Subcutaneous preadipocyte (primary cell): ENCODE measurements around the gene SMIM41. TPM values are rescaled to one million over a fixed set of nuclear protein-coding genes. Genes with fewer than 3 reads are reported as not detected.

Experiments
- total RNA-seq: library from RNA; depleted of rRNA; stranded (reverse); fragments of >200 nt; gene quantifications from 2 replicates; pipeline ENCODE4 v1.2.3, GENCODE V29; 2012

Gene SMIM41
- total RNA-seq = 0.20 TPM in 1 of 2 replicates, not detected in the other

GRCh38 chr12:52079576-52080402 is at the start of gene SMIM41:
Gene SMIM41, plus strand, starts transcription at chr12:52079704. Its CDS starts 76 bp downstream, at chr12:52079780.

GRCh38 chr12:52050758-52051541 is 28.6 kb upstream of the SMIM41 start, which contains the start of gene NR4A1:
Gene NR4A1, plus strand, starts transcription at chr12:52051442. Its CDS starts 2,887 bp downstream, at chr12:52054329.

GRCh38 chr12:52069327-52070184 is 9.9 kb upstream of the SMIM41 start, which contains the start of gene ATG101:
Gene ATG101, plus strand, starts transcription at chr12:52069978. Its CDS starts 3,673 bp downstream, at chr12:52073651.

Other genes with a start within 250 kb of the SMIM41 start
- gene FIGNL2, start 231.0 kb upstream of the SMIM41 start, total RNA-seq = under 0.01 TPM in 1 of 2 replicates, not detected in the other
- gene ANKRD33, start 191.6 kb upstream of the SMIM41 start, total RNA-seq = 0.98 and 1.5 TPM in 2 replicates
- 108 and 201 TPM in 2 replicates for gene ACVRL1, start 172.2 kb upstream of the SMIM41 start, total RNA-seq
- 12.5 and 12.9 TPM in 2 replicates for gene ACVR1B, start 128.0 kb upstream of the SMIM41 start, total RNA-seq
- 2.3 and 4.8 TPM in 2 replicates for gene TAMALIN, start 72.8 kb upstream of the SMIM41 start, total RNA-seq
- gene NR4A1, start 28.3 kb upstream of the SMIM41 start, total RNA-seq = 1.2 and 1.5 TPM in 2 replicates
- gene ATG101, start 9.7 kb upstream of the SMIM41 start, total RNA-seq = 35.6 and 36.0 TPM in 2 replicates
- gene KRT80, start 112.3 kb downstream of the SMIM41 start, total RNA-seq = under 0.01 TPM in 1 of 2 replicates, not detected in the other
- 0.78 TPM in 1 of 2 replicates, not detected in the other for gene KRT7, start 153.5 kb downstream of the SMIM41 start, total RNA-seq
- gene KRT86, start 194.9 kb downstream of the SMIM41 start, total RNA-seq = not detected in 2 replicates
- gene KRT81, start 211.8 kb downstream of the SMIM41 start, total RNA-seq = not detected in 2 replicates
- gene KRT83, start 241.7 kb downstream of the SMIM41 start, total RNA-seq = not detected in 2 replicates